GM12872 (cell line): ENCODE measurements around the gene APH1B.

Experiments used
- TF ChIP-seq, protein P1 (sequence below): IDR thresholded peaks from 3 replicates; pipeline ENCODE4 v1.5.1; 2011; ENCODE audit warnings: low read depth, mild to moderate bottlenecking, low read length, moderate library complexity; ENCODE audit not compliant: insufficient read depth

The APH1B gene

DNA sequence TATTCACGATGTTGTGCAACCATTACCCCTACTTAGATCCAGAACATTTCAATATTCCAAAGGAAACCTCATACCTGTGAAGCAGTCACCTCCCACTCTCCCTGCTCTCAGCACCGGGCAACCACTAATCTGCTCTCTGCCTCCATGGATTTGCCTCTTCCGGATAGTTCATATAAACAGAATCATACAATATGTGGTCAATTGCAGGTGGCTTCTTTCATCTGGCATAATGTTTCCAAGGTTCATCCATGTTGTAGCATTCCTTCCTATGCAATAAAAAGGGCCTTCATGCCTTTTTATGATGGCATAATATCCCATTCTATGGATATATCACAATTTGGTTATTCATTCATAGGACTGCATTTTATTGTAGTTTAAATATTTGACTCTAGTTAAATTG lies 80.3 kb downstream of the APH1B start:
- TF ChIP-seq, protein P1, sequence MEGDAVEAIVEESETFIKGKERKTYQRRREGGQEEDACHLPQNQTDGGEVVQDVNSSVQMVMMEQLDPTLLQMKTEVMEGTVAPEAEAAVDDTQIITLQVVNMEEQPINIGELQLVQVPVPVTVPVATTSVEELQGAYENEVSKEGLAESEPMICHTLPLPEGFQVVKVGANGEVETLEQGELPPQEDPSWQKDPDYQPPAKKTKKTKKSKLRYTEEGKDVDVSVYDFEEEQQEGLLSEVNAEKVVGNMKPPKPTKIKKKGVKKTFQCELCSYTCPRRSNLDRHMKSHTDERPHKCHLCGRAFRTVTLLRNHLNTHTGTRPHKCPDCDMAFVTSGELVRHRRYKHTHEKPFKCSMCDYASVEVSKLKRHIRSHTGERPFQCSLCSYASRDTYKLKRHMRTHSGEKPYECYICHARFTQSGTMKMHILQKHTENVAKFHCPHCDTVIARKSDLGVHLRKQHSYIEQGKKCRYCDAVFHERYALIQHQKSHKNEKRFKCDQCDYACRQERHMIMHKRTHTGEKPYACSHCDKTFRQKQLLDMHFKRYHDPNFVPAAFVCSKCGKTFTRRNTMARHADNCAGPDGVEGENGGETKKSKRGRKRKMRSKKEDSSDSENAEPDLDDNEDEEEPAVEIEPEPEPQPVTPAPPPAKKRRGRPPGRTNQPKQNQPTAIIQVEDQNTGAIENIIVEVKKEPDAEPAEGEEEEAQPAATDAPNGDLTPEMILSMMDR = no peak

DNA sequence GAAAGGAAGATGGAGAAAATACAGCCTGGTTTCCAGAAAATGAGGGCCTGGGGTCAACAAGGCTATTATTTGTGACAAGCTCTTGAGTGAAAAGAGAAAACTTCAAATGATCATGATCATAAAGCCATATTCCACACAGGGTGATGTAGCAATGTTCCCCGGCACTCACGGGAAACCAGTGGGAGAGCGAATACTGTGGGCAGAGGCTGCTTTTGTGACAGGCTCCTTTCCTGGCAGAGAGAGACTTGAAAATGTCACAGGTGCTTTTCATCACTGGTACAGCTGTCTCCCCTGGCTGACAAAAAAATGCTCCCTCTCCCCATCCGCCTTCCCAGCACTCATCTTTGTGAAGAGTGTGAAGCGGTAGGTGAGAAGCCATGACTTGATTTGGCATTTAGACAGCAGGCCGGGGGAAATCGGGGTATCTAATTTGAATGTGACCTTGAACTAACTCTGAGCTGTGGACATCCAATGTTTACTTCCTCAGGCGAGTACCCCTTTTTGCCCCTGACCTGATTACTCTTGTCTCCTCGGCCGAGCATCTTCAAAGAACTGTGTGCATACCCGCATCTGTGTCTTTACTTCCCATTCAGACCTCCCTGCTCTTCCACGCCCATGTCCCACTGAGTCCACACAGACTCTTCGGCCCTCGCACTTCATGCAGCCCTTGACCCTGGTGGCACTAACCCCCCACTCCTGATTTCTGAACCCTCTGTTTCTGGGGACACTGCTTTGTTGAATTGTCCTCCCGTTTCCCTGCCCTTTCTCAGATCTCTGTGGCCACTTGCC lies 81.0 kb downstream of the APH1B start:
- TF ChIP-seq, protein P1 = no peak
